Hepatocyte (in vitro differentiated cells): Measurements from ENCODE around the gene OST4. TPM values are rescaled to one million over a fixed set of nuclear protein-coding genes. Genes with fewer than 3 reads are reported as not detected.

Experiments used
- DNase-seq: peaks from one replicate; pipeline ENCODE4 v3.0.0-alpha.2; 2016; ENCODE audit warnings: low spot score
- H2AFZ ChIP-seq: fragments of 200-600 bp; sonication (generic); 2 replicates; pipeline ENCODE4 v1.6.0; 2016; ENCODE audit warnings: antibody characterized with exemption, mild to moderate bottlenecking
- H3K27ac ChIP-seq: fragments of 200-600 bp; sonication (generic); 2 replicates; pipeline ENCODE4 v1.5.1; 2016; ENCODE audit warnings: mild to moderate bottlenecking
- H3K27me3 ChIP-seq: fragments of 200-600 bp; sonication (generic); 2 replicates; pipeline ENCODE4 v1.6.1; 2016
- H3K36me3 ChIP-seq: fragments of 200-600 bp; sonication (generic); replicated peaks from 2 replicates; pipeline ENCODE4 v1.5.1; 2016; ENCODE audit warnings: low read depth; ENCODE audit not compliant: insufficient read depth
- H3K4me1 ChIP-seq: fragments of 200-600 bp; sonication (generic); 2 replicates; pipeline ENCODE4 v1.5.1; 2016; ENCODE audit warnings: mild to moderate bottlenecking, moderate library complexity; ENCODE audit not compliant: insufficient read depth
- H3K4me2 ChIP-seq: fragments of 200-600 bp; sonication (generic); 2 replicates; pipeline ENCODE4 v1.6.0; 2016
- H3K4me3 ChIP-seq: fragments of 200-600 bp; sonication (generic); 2 replicates; pipeline ENCODE4 v1.5.1; 2016; ENCODE audit warnings: mild to moderate bottlenecking
- H3K79me2 ChIP-seq: fragments of 200-600 bp; sonication (generic); 2 replicates; pipeline ENCODE4 v1.6.0; 2017; ENCODE audit warnings: mild to moderate bottlenecking
- H3K9me2 ChIP-seq: fragments of 200-600 bp; sonication (generic); replicated peaks from 2 replicates; pipeline ENCODE4 v1.6.0; 2017; ENCODE audit warnings: mild to moderate bottlenecking; ENCODE audit not compliant: insufficient read depth
- H3K9me3 ChIP-seq: fragments of 200-600 bp; sonication (generic); 2 replicates; pipeline ENCODE4 v1.5.1; 2016; ENCODE audit warnings: low read depth, mild to moderate bottlenecking
- H4K20me1 ChIP-seq: fragments of 200-600 bp; sonication (generic); 2 replicates; pipeline ENCODE4 v1.6.0; 2016; ENCODE audit warnings: mild to moderate bottlenecking; ENCODE audit not compliant: insufficient read depth, poor library complexity, severe bottlenecking
- EZH2 ChIP-seq: fragments of 200-600 bp; sonication (generic); IDR thresholded peaks from 2 replicates; pipeline ENCODE4 v1.6.1; 2016; ENCODE audit warnings: antibody characterized with exemption, mild to moderate bottlenecking, borderline replicate concordance
- EZH2phosphoT487 ChIP-seq: fragments of 200-600 bp; sonication (generic); IDR thresholded peaks from one replicate; pipeline ENCODE4 v1.6.1; 2018; ENCODE audit warnings: antibody characterized with exemption, mild to moderate bottlenecking, low read depth, moderate library complexity; ENCODE audit not compliant: unreplicated experiment, severe bottlenecking
- WGBS: methylation state at CpG from one replicate; pipeline ENCODE4 v1.1.6; 2016; ENCODE audit warnings: low lambda C conversion rate; ENCODE audit errors: missing lambda C conversion rate; 5-methylcytosine and 5-hydroxymethylcytosine counted together
- polyA plus RNA-seq: library from polyadenylated mRNA; unstranded; fragments of >200 nt; fragmentation: Nextera tagmentation; extraction: Ambion mirVana; gene quantifications from 2 replicates; pipeline ENCODE4 v1.2.1, GENCODE V29; 2016
- total RNA-seq: library from RNA; depleted of rRNA; stranded (reverse); fragments of >200 nt; gene quantifications from 2 replicates; pipeline ENCODE4 v1.2.3, GENCODE V29; 2014
- TF ChIP-seq, protein P1 (sequence below): fragments of 200-600 bp; sonication (generic); IDR thresholded peaks from 2 replicates; pipeline ENCODE4 v1.5.1; 2016; ENCODE audit warnings: antibody characterized with exemption, mild to moderate bottlenecking; ENCODE audit not compliant: poor library complexity

Gene OST4
- total and polyA plus RNA-seq, 2 experiments from 2014 or later = 364 to 839 TPM

DNA sequence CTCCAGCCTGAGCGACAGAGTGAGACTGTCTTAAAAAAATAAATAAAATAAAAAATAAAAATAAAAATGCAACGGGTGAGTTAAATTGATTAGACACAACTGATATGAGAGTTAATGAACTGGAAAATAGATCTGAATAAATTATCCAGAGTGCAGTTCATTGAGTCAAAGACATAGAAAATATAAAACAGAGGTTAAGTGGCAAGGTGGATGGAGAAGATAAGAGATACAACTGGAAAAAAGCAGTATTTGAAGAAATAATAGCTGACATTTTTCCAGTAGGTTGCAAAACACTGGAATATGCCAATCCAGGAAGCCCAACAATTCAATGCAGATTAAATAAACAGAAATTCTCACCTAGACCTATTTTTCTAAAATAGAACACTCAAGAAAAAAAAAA lies 36.8 kb upstream of the OST4 start:
- Histone ChIP-seq H3K4me1 (no peaks in the 10 kb centered on the region), H3K27ac (no peak overlapping the region), H3K36me3 (no peaks in the 10 kb centered on the region), H3K4me3 (no peak overlapping the region), H2AFZ (no peak overlapping the region), H3K9me3 (no peaks in the 10 kb centered on the region), H3K4me2 (no peak overlapping the region), H3K9me2 (no peaks in the 10 kb centered on the region), H4K20me1 (no peaks in the 10 kb centered on the region), H3K79me2 (no peaks in the 10 kb centered on the region), H3K27me3 (no peaks in the 10 kb centered on the region)
- TF ChIP-seq, protein P1, sequence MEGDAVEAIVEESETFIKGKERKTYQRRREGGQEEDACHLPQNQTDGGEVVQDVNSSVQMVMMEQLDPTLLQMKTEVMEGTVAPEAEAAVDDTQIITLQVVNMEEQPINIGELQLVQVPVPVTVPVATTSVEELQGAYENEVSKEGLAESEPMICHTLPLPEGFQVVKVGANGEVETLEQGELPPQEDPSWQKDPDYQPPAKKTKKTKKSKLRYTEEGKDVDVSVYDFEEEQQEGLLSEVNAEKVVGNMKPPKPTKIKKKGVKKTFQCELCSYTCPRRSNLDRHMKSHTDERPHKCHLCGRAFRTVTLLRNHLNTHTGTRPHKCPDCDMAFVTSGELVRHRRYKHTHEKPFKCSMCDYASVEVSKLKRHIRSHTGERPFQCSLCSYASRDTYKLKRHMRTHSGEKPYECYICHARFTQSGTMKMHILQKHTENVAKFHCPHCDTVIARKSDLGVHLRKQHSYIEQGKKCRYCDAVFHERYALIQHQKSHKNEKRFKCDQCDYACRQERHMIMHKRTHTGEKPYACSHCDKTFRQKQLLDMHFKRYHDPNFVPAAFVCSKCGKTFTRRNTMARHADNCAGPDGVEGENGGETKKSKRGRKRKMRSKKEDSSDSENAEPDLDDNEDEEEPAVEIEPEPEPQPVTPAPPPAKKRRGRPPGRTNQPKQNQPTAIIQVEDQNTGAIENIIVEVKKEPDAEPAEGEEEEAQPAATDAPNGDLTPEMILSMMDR = no peak
- no peak for TF ChIP-seq EZH2
- TF ChIP-seq EZH2phosphoT487 = no peak
- WGBS = 92% methylated on average over 2 of the region's 2 CpGs
- DNase-seq = no peak

DNA sequence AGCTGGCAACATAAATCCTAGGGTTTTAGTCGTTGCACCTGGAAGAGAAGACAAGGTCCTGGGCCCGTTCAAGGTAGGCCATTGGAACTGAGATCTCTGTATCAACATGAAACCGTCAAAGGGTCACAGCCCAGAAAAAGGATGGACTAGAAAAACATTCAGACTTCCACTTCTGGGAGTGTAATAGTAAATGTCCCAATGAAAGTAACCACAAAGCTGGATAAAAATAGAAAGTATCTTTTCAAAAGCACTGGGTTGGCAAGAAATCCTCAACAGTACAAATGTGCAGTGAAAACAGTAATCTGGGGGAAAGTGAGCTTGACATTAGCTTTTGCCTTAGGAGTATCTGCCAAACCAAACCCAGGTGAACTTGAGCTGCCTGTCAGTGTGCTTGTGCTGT lies 34.5 kb upstream of the OST4 start:
- Histone ChIP-seq H3K79me2 (no peaks in the 10 kb centered on the region), H4K20me1 (no peaks in the 10 kb centered on the region), H3K4me1 (no peaks in the 10 kb centered on the region), H3K36me3 (no peaks in the 10 kb centered on the region), H3K9me2 (no peaks in the 10 kb centered on the region), H3K4me2 (no peak overlapping the region), H3K27me3 (no peaks in the 10 kb centered on the region), H3K4me3 (no peak overlapping the region), H2AFZ (no peak overlapping the region), H3K27ac (no peak overlapping the region), H3K9me3 (no peaks in the 10 kb centered on the region)
- no peak for DNase-seq
- TF ChIP-seq EZH2phosphoT487 = no peak
- TF ChIP-seq, protein P1 = no peak
- no peak for TF ChIP-seq EZH2
- WGBS = 83% methylated on average over 3 of the region's 3 CpGs

DNA sequence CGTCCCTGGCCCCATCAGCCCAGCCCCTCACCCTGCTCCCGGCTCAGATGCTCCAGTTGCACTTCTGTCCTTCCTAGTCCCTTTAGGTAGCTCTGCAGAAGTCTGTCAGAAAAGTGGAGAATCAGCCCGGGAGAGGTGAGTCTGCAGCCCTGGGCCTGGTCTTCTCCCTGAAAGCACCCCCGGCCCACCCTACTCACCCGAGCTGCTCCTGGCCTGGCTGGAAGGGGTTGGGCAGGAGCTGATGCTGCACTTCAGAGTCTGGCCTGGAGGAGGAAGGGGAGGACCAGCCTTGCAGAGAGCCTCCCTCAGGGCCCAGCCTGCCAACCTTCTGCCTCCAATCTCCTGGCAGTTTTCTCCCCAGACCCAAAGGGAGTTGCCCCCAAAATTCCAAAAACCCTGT lies 30.9 kb upstream of the OST4 start:
- no peak overlapping the region for H3K27ac ChIP-seq
- 76% methylated on average over 5 of the region's 5 CpGs for whole genome bisulfite sequencing
- TF ChIP-seq EZH2phosphoT487 = no peak
- TF ChIP-seq, protein P1 = no peak
- TF ChIP-seq EZH2 = no peak
- H4K20me1 ChIP-seq = no peaks in the 10 kb centered on the region
- H3K9me3 ChIP-seq = no peaks in the 10 kb centered on the region
- no peaks in the 10 kb centered on the region for H3K79me2 ChIP-seq
- no peak overlapping the region for H3K4me2 ChIP-seq
- no peaks in the 10 kb centered on the region for H3K36me3 ChIP-seq
- H3K4me3 ChIP-seq = no peak overlapping the region
- H3K9me2 ChIP-seq = no peaks in the 10 kb centered on the region
- H2AFZ ChIP-seq = no peak overlapping the region
- no peaks in the 10 kb centered on the region for H3K27me3 ChIP-seq
- H3K4me1 ChIP-seq = no peaks in the 10 kb centered on the region
- no peak for DNase-seq

- Histone ChIP-seq H3K27me3 (no peaks in the 10 kb centered on the region), H3K27ac (no peak overlapping the region), H3K9me3 (no peaks in the 10 kb centered on the region), H3K4me3 (no peak overlapping the region), H2AFZ (no peak overlapping the region), H3K4me2 (no peak overlapping the region), H3K9me2 (no peaks in the 10 kb centered on the region), H3K79me2 (no peaks in the 10 kb centered on the region), H3K4me1 (peaks cover 8% of the 10 kb centered on the region), H4K20me1 (no peaks in the 10 kb centered on the region), H3K36me3 (no peaks in the 10 kb centered on the region)
- DNase-seq = no peak
- TF ChIP-seq EZH2 = no peak
- no peak for TF ChIP-seq EZH2phosphoT487
- TF ChIP-seq, protein P1 = no peak
- WGBS = 85% methylated on average over 9 of the region's 10 CpGs
Observed at GRCh38 chr2:27100036-27100435, 28.6 kb upstream of the OST4 start.
